ENCODE data around the gene GEMIN8. TPM values are rescaled to one million over a fixed set of nuclear protein-coding genes. Genes with fewer than 3 reads are reported as not detected.

The GEMIN8 gene
- total RNA-seq, 1 donor from 2014 or later = 12.0 TPM

DNA sequence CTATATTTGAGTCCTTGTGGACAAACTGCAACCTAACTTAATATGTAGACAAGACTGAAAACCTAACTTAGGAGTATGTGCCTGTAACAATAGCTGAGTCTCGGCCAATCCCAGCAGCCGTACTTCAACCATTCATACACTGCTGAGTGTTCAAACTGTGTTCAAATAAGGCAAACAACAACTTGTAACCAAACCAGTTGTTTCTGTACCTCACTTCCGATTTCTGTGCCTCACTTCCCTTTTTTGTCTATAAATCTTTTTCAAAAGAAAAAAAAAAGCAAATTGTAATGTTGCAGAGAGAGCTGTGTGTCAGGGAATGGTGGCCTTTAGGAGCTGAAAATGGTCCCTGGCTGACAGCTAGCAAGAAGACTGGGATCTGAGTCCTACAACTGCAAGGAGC lies 46.0 kb downstream of the GEMIN8 start:
- Mint-ChIP-seq H3K4me3 (ENCODE audit: unreplicated experiment) (no peak overlapping the region), H3K27ac (ENCODE audit: unreplicated experiment) (no peak overlapping the region), H3K27me3 (ENCODE audit: unreplicated experiment) (no peaks in the 10 kb centered on the region), H3K36me3 (ENCODE audit: low read depth, unreplicated experiment) (no peaks in the 10 kb centered on the region), H3K4me1 (ENCODE audit: unreplicated experiment) (no peaks in the 10 kb centered on the region), H3K9me3 (ENCODE audit: unreplicated experiment) (no peaks in the 10 kb centered on the region)
- TF ChIP-seq, protein P1, sequence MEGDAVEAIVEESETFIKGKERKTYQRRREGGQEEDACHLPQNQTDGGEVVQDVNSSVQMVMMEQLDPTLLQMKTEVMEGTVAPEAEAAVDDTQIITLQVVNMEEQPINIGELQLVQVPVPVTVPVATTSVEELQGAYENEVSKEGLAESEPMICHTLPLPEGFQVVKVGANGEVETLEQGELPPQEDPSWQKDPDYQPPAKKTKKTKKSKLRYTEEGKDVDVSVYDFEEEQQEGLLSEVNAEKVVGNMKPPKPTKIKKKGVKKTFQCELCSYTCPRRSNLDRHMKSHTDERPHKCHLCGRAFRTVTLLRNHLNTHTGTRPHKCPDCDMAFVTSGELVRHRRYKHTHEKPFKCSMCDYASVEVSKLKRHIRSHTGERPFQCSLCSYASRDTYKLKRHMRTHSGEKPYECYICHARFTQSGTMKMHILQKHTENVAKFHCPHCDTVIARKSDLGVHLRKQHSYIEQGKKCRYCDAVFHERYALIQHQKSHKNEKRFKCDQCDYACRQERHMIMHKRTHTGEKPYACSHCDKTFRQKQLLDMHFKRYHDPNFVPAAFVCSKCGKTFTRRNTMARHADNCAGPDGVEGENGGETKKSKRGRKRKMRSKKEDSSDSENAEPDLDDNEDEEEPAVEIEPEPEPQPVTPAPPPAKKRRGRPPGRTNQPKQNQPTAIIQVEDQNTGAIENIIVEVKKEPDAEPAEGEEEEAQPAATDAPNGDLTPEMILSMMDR (IDR thresholded peaks at IDR 0.05; ENCODE audit: unreplicated experiment) = no peak
- no peak for DNase-seq (ENCODE audit: low spot score)

DNA sequence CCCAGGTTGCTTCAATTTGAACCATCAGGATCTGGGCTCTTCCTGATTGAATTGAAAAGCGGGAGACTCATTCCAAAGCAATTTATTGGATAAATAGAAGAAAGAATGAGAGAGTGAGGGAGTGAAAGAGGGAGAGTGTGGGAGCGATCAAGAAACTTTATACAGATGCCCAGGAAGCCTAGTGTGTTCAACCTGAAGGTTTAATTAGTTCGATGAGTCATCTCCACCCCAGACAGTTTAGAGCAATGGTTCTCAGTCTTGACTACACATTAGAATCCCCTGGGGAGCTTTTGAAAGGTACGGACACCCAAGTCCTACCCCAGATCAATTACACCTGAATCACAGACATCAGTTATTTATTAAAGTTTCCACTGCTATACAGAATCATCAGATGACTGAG lies 61.5 kb downstream of the GEMIN8 start:
- TF ChIP-seq, protein P1 (IDR thresholded peaks at IDR 0.05; ENCODE audit: unreplicated experiment) = no peak
- Mint-ChIP-seq H3K4me1 (ENCODE audit: unreplicated experiment) (no peaks in the 10 kb centered on the region), H3K9me3 (ENCODE audit: unreplicated experiment) (no peaks in the 10 kb centered on the region), H3K27ac (ENCODE audit: unreplicated experiment) (no peak overlapping the region), H3K27me3 (ENCODE audit: unreplicated experiment) (peaks cover 2% of the 10 kb centered on the region), H3K36me3 (ENCODE audit: low read depth, unreplicated experiment) (no peaks in the 10 kb centered on the region), H3K4me3 (ENCODE audit: unreplicated experiment) (no peak overlapping the region)
- no peak for DNase-seq (ENCODE audit: low spot score)

DNA sequence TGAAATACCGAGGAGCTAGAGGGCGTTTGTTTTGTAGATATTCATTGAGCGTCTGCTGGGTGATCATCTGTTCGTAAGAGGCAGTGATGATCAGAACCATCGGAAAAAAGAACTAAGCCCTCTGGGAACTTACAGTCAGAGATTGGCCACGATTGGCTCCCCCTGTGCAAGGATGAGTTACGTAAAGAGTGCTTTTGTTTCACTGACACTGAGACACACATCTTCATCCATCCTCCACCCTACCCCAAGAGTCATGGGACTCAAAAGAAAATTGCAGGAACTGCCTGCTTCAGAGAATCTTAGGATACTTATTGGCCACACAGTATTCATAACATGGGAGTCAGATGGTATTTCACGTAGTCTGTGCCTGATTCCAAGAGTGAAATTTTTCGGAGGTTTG lies 62.1 kb downstream of the GEMIN8 start:
- no peak for DNase-seq (ENCODE audit: low spot score)
- no peaks in the 10 kb centered on the region for H3K9me3 Mint-ChIP-seq (ENCODE audit: unreplicated experiment)
- TF ChIP-seq, protein P1 (IDR thresholded peaks at IDR 0.05; ENCODE audit: unreplicated experiment) = no peak
- H3K4me3 Mint-ChIP-seq (ENCODE audit: unreplicated experiment) = no peak overlapping the region
- peaks cover 2% of the 10 kb centered on the region for H3K27me3 Mint-ChIP-seq (ENCODE audit: unreplicated experiment)
- no peak overlapping the region for H3K27ac Mint-ChIP-seq (ENCODE audit: unreplicated experiment)
- H3K4me1 Mint-ChIP-seq (ENCODE audit: unreplicated experiment) = no peaks in the 10 kb centered on the region
- H3K36me3 Mint-ChIP-seq (ENCODE audit: low read depth, unreplicated experiment) = no peaks in the 10 kb centered on the region

DNA sequence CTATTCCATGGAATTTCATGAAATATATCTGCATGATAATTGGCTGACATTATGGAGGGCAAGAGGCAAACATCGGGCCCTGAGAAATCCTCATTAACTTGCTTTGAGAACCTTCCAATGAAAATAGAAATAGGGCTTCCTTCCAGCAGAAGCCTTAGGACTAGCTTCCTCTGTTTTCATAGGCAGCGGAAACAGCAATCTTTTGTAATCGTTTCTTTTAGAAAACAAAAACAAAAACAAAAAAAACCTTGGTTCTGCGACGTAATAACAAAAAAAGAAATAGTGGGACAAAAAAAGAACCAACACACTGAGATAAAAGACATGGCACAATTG lies 62.9 kb downstream of the GEMIN8 start:
- Mint-ChIP-seq H3K4me3 (ENCODE audit: unreplicated experiment) (no peak overlapping the region), H3K27me3 (ENCODE audit: unreplicated experiment) (peaks cover 2% of the 10 kb centered on the region), H3K9me3 (ENCODE audit: unreplicated experiment) (no peaks in the 10 kb centered on the region), H3K36me3 (ENCODE audit: low read depth, unreplicated experiment) (no peaks in the 10 kb centered on the region), H3K4me1 (ENCODE audit: unreplicated experiment) (no peaks in the 10 kb centered on the region), H3K27ac (ENCODE audit: unreplicated experiment) (no peak overlapping the region)
- TF ChIP-seq, protein P1 (IDR thresholded peaks at IDR 0.05; ENCODE audit: unreplicated experiment) = no peak
- no peak for DNase-seq (ENCODE audit: low spot score)

DNA sequence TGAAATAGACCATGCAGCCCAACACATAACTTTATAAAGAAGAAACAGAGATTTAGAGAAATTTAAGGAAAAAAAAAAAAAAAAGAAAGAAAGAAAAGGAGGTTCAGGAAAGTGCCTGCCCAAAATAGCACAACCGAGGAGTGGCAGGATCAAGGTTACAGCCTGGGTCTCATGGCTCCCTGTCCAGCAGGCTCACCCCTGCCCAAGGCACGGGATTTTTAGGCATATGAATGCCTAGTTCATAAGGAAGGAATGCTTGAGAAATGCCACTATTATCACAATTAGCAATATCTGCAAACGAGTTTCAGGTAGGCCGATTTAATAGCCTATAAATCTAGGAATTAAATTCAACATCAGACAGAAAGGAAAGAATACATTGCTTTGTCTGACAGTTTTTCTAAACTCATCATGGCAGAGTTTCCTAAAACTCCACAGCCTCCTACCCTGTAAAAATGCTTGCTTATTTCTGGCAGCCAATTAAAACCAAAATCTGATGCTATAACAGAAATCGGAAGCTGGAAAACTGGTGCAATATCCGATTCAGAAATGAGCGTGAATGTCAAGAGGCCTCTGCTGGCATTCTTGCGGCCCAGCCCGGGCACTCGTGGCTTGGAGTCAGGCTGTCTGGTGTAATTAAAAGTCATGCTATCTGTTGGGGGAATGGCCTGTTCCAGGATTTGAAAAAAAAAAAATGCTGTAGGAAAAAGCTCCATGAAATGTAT lies 63.5 kb downstream of the GEMIN8 start:
- TF ChIP-seq, protein P1 (IDR thresholded peaks at IDR 0.05; ENCODE audit: unreplicated experiment) = no peak
- H3K27me3 Mint-ChIP-seq (ENCODE audit: unreplicated experiment) = no peaks in the 10 kb centered on the region
- DNase-seq (ENCODE audit: low spot score) = no peak
- no peaks in the 10 kb centered on the region for H3K4me1 Mint-ChIP-seq (ENCODE audit: unreplicated experiment)
- H3K9me3 Mint-ChIP-seq (ENCODE audit: unreplicated experiment) = no peaks in the 10 kb centered on the region
- no peak overlapping the region for H3K4me3 Mint-ChIP-seq (ENCODE audit: unreplicated experiment)
- no peak overlapping the region for H3K27ac Mint-ChIP-seq (ENCODE audit: unreplicated experiment)
- H3K36me3 Mint-ChIP-seq (ENCODE audit: low read depth, unreplicated experiment) = no peaks in the 10 kb centered on the region
